ENCODE results near the gene SLC23A1.

Gene SLC23A1

DNA sequence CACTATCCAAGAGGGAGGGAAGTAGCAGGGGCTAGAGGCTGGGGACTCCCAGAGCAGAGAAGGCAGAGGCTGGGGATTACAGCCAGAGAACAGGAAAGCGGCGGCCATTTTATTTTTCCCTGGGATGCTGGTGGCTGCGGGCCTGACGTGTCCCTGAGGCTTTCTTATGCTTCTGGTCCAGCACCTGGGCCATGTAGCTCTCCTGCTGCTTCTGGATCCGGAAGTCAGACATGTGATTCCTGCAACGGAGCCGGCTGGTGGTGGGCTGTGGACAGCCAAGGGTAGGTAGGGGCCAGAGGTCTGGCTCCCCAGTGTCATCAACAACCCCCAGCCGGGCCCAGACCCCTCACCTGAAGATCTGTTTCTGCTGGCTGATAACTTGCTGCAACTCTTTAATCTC is 13.6 kb upstream of the SLC23A1 start:
- Histone ChIP-seq H3K4me1 (ENCODE audit: control insufficient read depth, insufficient read depth, low read length) (no peaks in the 10 kb centered on the region; the same call in 1 of the 2 replicates), H3K9me3 (ENCODE audit: control insufficient read depth, insufficient read depth, low read depth, low read length) (no peaks in the 10 kb centered on the region), H3K27ac (ENCODE audit: extremely low read depth, low read depth, low read length) (no peak overlapping the region), H3K36me3 (ENCODE audit: control insufficient read depth in 2 of 2, insufficient read depth in 1 of 2, low read length in 2 of 2) (peaks cover 0 to 12% of the 10 kb centered on the region in 2 experiments; a peak in 2 of 3 replicates), H3K4me3 (ENCODE audit: low read depth, low read length) (no peak overlapping the region)
- ChIA-PET CTCF (interaction anchor here (0.7 kb wide), 1 partner anchor 120 kb away, joined by 3 read pairs; no protein-coding TSS in a partner anchor), POLR2A (no interaction called here)
- TF ChIP-seq, protein P1, sequence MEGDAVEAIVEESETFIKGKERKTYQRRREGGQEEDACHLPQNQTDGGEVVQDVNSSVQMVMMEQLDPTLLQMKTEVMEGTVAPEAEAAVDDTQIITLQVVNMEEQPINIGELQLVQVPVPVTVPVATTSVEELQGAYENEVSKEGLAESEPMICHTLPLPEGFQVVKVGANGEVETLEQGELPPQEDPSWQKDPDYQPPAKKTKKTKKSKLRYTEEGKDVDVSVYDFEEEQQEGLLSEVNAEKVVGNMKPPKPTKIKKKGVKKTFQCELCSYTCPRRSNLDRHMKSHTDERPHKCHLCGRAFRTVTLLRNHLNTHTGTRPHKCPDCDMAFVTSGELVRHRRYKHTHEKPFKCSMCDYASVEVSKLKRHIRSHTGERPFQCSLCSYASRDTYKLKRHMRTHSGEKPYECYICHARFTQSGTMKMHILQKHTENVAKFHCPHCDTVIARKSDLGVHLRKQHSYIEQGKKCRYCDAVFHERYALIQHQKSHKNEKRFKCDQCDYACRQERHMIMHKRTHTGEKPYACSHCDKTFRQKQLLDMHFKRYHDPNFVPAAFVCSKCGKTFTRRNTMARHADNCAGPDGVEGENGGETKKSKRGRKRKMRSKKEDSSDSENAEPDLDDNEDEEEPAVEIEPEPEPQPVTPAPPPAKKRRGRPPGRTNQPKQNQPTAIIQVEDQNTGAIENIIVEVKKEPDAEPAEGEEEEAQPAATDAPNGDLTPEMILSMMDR (tag by site-specific recombination; IDR thresholded peaks at IDR 0.05), result no peak
- TF ChIP-seq, protein P2, sequence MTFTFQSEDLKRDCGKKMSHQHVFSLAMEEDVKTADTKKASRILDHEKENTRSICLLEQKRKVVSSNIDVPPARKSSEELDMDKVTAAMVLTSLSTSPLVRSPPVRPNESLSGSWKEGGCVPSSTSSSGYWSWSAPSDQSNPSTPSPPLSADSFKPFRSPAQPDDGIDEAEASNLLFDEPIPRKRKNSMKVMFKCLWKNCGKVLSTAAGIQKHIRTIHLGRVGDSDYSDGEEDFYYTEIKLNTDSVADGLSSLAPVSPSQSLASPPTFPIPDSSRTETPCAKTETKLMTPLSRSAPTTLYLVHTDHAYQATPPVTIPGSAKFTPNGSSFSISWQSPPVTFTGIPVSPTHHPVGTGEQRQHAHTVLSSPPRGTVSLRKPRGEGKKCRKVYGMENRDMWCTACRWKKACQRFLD (tag by site-specific recombination; IDR thresholded peaks at IDR 0.05), result no peak
- TF ChIP-seq ZNF830 (tag by site-specific recombination; IDR thresholded peaks at IDR 0.05; ENCODE audit: low read depth) (no peak), ZBTB1 (tag by site-specific recombination; IDR thresholded peaks at IDR 0.05) (no peak), GLI4 (tag by site-specific recombination; IDR thresholded peaks at IDR 0.05) (no peak)

DNA sequence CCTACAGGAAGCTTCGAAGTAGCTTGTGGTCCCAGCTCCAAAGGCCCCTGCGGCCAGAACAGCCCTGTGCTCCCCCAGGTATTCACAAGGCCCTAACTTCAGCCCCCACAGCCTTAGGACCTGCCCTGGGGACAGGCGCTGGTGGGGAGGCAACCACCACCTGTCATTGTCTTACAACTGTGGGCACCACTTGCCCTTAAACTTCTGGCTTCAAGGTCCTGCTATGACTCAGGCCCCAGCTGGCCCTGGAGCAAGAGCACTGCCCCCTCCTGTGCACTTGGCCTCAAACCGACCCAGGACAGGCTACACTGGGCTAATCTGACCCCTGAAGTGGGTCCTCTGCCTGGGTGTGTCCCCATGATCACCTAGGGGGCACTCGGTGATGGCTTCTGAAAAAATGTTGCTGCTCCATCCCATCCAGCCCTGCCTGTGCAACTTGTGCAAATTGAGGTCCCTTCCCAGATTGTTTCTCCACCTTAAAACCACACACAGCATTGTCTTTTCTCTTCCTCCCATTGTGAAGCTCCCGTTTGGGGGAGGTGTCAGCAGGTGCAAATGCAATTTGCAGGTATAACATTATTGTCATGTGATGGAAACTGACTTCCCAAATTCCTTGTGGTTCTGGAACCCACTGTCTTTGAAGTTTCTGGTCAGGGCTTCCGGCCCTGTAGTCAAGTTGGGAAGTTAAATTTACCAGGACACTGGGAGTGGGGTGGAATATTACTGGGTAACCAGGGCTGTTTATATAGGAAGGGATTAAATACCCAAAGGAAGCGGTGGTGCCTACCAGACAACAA is 12.9 kb upstream of the SLC23A1 start:
- ChIA-PET CTCF (no interaction called here), POLR2A (interaction anchor here (0.6 kb wide), 1 partner anchor 713 kb away, joined by 6 read pairs; no protein-coding TSS in a partner anchor)
- no peak for TF ChIP-seq ZNF654 (tag by site-specific recombination; IDR thresholded peaks at IDR 0.05; ENCODE audit: low read depth)
- no peak for TF ChIP-seq ZNF785 (tag by site-specific recombination; IDR thresholded peaks at IDR 0.05)
- peak; percentile 41 for TF ChIP-seq ZIC2 (tag by site-specific recombination; IDR thresholded peaks at IDR 0.05)
- TF ChIP-seq ZNF114 (tag by site-specific recombination; IDR thresholded peaks at IDR 0.05), result no peak
- TF ChIP-seq ZNF530 (tag by site-specific recombination; IDR thresholded peaks at IDR 0.05; ENCODE audit: low read depth), result no peak
- TF ChIP-seq, protein P3, sequence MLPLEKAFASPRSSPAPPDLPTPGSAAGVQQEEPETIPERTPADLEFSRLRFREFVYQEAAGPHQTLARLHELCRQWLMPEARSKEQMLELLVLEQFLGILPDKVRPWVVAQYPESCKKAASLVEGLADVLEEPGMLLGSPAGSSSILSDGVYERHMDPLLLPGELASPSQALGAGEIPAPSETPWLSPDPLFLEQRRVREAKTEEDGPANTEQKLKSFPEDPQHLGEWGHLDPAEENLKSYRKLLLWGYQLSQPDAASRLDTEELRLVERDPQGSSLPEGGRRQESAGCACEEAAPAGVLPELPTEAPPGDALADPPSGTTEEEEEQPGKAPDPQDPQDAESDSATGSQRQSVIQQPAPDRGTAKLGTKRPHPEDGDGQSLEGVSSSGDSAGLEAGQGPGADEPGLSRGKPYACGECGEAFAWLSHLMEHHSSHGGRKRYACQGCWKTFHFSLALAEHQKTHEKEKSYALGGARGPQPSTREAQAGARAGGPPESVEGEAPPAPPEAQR (tag by site-specific recombination; IDR thresholded peaks at IDR 0.05), result no peak
- no peak for TF ChIP-seq ZNF239 (tag by site-specific recombination; IDR thresholded peaks at IDR 0.05)
- TF ChIP-seq ZNF169 (tag by site-specific recombination; IDR thresholded peaks at IDR 0.05), result no peak

DNA sequence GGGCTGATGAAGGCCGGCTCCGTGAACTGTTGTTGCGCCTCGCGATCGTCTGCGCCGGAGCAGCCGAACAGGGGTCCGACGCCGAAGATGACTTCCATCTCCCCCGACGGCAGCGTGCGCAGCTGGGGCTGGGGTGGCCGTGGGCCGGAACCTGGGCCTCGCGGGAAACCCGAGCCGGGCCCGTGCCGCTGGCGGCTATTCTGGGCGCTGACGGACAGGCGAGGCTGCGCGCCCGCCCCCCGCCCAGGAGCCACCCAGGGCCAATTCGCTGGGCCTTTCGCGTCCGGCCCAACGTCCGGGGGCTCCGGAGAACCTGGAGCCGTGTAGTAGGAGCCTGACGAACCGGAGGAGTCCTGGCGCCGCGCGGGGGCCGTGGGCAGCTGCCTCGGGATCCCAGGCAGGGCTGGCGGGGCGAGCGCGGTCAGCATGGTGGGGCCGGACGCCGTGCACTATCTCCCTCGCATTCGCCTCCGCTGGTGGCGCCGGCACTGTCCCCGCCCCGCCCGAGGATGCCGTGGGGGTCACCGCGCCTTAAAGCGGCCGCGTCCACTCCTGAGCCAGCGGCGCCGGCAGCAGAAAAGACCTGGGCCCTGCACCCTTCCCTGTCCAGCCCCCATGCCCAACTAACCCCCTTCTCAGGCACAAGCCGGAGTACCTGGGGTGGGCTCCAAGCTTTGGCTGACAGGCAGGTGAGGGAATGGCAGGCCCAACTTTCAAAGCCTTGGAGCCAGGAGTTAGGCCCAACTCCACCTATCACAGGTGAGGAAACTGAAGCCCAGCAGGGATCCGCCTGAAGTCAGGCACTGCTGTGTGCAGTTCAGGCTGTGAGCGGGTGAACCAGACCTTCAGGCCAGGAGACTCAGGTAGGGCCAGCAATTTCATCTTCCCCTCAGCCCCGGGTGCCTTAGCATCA is 11.8 kb upstream of the SLC23A1 start, which contains the start of gene PROB1:
TSS of gene PROB1 (minus strand) at position 451 of the 913 bp plus-strand sequence. CDS start at position 428, 23 bp downstream.
- Histone ChIP-seq H3K36me3 (ENCODE audit: control insufficient read depth in 2 of 2, insufficient read depth in 1 of 2, low read length in 2 of 2) (peaks cover 0 to 4% of the 10 kb centered on the region in 2 experiments; a peak in 2 of 3 replicates), H3K9me3 (ENCODE audit: control insufficient read depth, insufficient read depth, low read depth, low read length) (no peaks in the 10 kb centered on the region), H3K4me3 (ENCODE audit: low read depth, low read length) (no peak within 1 kb of the TSS), H3K27ac (ENCODE audit: extremely low read depth, low read depth, low read length) (no peak within 1 kb of the TSS), H3K4me1 (ENCODE audit: control insufficient read depth, insufficient read depth, low read length) (no peaks in the 10 kb centered on the region; the same call in 1 of the 2 replicates)
- POLR2A ChIA-PET, result interaction anchor here (0.6 kb wide), 1 partner anchor 1945 kb away, joined by 6 read pairs; no protein-coding TSS in a partner anchor
- CTCF ChIA-PET, result interaction anchor here (0.6 to 0.7 kb wide), 2 partner anchors 126 to 148 kb away, joined by 3 to 4 read pairs; no protein-coding TSS in a partner anchor
- no peak for TF ChIP-seq SP7 (tag by site-specific recombination; IDR thresholded peaks at IDR 0.05)
- TF ChIP-seq, protein P4, sequence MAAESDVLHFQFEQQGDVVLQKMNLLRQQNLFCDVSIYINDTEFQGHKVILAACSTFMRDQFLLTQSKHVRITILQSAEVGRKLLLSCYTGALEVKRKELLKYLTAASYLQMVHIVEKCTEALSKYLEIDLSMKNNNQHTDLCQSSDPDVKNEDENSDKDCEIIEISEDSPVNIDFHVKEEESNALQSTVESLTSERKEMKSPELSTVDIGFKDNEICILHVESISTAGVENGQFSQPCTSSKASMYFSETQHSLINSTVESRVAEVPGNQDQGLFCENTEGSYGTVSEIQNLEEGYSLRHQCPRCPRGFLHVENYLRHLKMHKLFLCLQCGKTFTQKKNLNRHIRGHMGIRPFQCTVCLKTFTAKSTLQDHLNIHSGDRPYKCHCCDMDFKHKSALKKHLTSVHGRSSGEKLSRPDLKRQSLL (tag by site-specific recombination; IDR thresholded peaks at IDR 0.05), result peak; percentile 54; the same call in 1 of the 2 replicates

More for the DNA sequence above, 12.9 kb upstream of the SLC23A1 start:
- no peak overlapping the region for H3K27ac ChIP-seq (ENCODE audit: extremely low read depth, low read depth, low read length)
- H3K4me3 ChIP-seq (ENCODE audit: low read depth, low read length), result no peak overlapping the region
- no peaks in the 10 kb centered on the region for H3K9me3 ChIP-seq (ENCODE audit: control insufficient read depth, insufficient read depth, low read depth, low read length)
- no peaks in the 10 kb centered on the region; the same call in 1 of the 2 replicates for H3K4me1 ChIP-seq (ENCODE audit: control insufficient read depth, insufficient read depth, low read length)
- H3K36me3 ChIP-seq (ENCODE audit: control insufficient read depth in 2 of 2, insufficient read depth in 1 of 2, low read length in 2 of 2), result peaks cover 0 to 6% of the 10 kb centered on the region in 2 experiments; a peak in 2 of 3 replicates
